ENCODE results near the gene NLGN1. TPM values are rescaled to one million over a fixed set of nuclear protein-coding genes. Genes with fewer than 3 reads are reported as not detected.

NLGN1 gene
- total RNA-seq, 1 experiment from 2014 or later = not detected

- RAD21 ChIA-PET (ENCODE audit: low non-redundant PET in 1 of 2, low total read pairs in 2 of 2, uncharacterized antibody in 2 of 2, unreplicated experiment in 2 of 2) = no interaction called here
- no peak for ATAC-seq
- POLR2A ChIA-PET = no interaction called here
- Histone ChIP-seq H3K9ac (ENCODE audit: low read length) (no peak overlapping the region), H3K79me2 (ENCODE audit: insufficient read depth, low read length) (no peaks in the 10 kb centered on the region), H3K4me2 (ENCODE audit: low read length) (no peak overlapping the region), H4K20me1 (ENCODE audit: insufficient read depth) (no peaks in the 10 kb centered on the region), H2AFZ (ENCODE audit: low read depth, low read length, poor library complexity, severe bottlenecking) (no peak overlapping the region), H3K4me1 (ENCODE audit: control insufficient read depth in 1 of 2, insufficient read depth in 2 of 2, low read length in 2 of 2) (no peaks in the 10 kb centered on the region), H3K9me3 (ENCODE audit: control insufficient read depth in 1 of 2, insufficient read depth in 1 of 2, low read depth in 1 of 2, low read length in 2 of 2) (peaks cover 0 to 4% of the 10 kb centered on the region in 2 experiments; a peak in 1 of 4 replicates), H3K9me2 (ENCODE audit: insufficient read depth) (no peaks in the 10 kb centered on the region), H3K4me3 (replicated peaks in 1 of 2; ENCODE audit: low read depth in 1 of 2, low read length in 2 of 2) (no peak overlapping the region), H3K36me3 (ENCODE audit: control insufficient read depth in 1 of 2, insufficient read depth in 2 of 2, low read length in 2 of 2) (no peaks in the 10 kb centered on the region), H3K27me3 (ENCODE audit: insufficient read depth, low read length) (no peaks in the 10 kb centered on the region), H3K27ac (ENCODE audit: low read depth, low read length) (no peak overlapping the region)
- CTCF ChIA-PET = no interaction called here
- intact Hi-C loops (cut with micrococcal nuclease) = no loop called here
- DNase-seq (ENCODE audit: low read depth, low spot score) = no peak
- TF ChIP-seq CBX3 (IDR thresholded peaks at IDR 0.05; ENCODE audit: low read depth) = no peak
- TF ChIP-seq CTCF (IDR thresholded peaks at IDR 0.05 in 2 of 3, conservative IDR thresholded peaks at IDR 0.05 in 1 of 3; ENCODE audit: borderline replicate concordance in 1 of 3, insufficient read depth in 1 of 3, low read depth in 2 of 3, low read length in 2 of 3) = no peak
- no peak for TF ChIP-seq MAX (IDR thresholded peaks at IDR 0.05)
- no peak for TF ChIP-seq EZH2phosphoT487 (IDR thresholded peaks at IDR 0.05; ENCODE audit: borderline replicate concordance)
- TF ChIP-seq JUND (IDR thresholded peaks at IDR 0.05) = no peak
- no peak for TF ChIP-seq EZH2 (IDR thresholded peaks at IDR 0.05)
- no peak for TF ChIP-seq SIN3A (IDR thresholded peaks at IDR 0.05; ENCODE audit: low read depth)
- no peak for TF ChIP-seq POLR2A (IDR thresholded peaks at IDR 0.05; ENCODE audit: borderline replicate concordance, extremely low read depth, insufficient read depth, insufficient read length)
- no peak for TF ChIP-seq EGR1 (IDR thresholded peaks at IDR 0.05; ENCODE audit: low read depth)
- no TSS peak for BruUV-seq (replicated peaks)
Observed at GRCh38 chr3:174162550-174162949, 765.0 kb downstream of the NLGN1 start.

- ChIA-PET CTCF (no interaction called here), POLR2A (no interaction called here), RAD21 (ENCODE audit: low non-redundant PET in 1 of 2, low total read pairs in 2 of 2, uncharacterized antibody in 2 of 2, unreplicated experiment in 2 of 2) (no interaction called here)
- H3K27ac ChIP-seq (ENCODE audit: low read depth, low read length) = no peak overlapping the region
- no TSS peak for BruUV-seq (replicated peaks)
- H3K4me2 ChIP-seq (ENCODE audit: low read length) = no peak overlapping the region
- ATAC-seq (no peak), DNase-seq (ENCODE audit: low read depth, low spot score) (no peak)
- intact Hi-C loops (cut with micrococcal nuclease) = no loop called here
- H3K36me3 ChIP-seq (ENCODE audit: control insufficient read depth in 1 of 2, insufficient read depth in 2 of 2, low read length in 2 of 2) = no peaks in the 10 kb centered on the region
- H3K79me2 ChIP-seq (ENCODE audit: insufficient read depth, low read length) = no peaks in the 10 kb centered on the region
- H3K9me2 ChIP-seq (ENCODE audit: insufficient read depth) = no peaks in the 10 kb centered on the region
- H3K4me3 ChIP-seq (replicated peaks in 1 of 2; ENCODE audit: low read depth in 1 of 2, low read length in 2 of 2) = no peak overlapping the region
- peaks cover 0 to 4% of the 10 kb centered on the region in 2 experiments; a peak in 1 of 4 replicates for H3K9me3 ChIP-seq (ENCODE audit: control insufficient read depth in 1 of 2, insufficient read depth in 1 of 2, low read depth in 1 of 2, low read length in 2 of 2)
- H3K4me1 ChIP-seq (ENCODE audit: control insufficient read depth in 1 of 2, insufficient read depth in 2 of 2, low read length in 2 of 2) = no peaks in the 10 kb centered on the region
- H3K27me3 ChIP-seq (ENCODE audit: insufficient read depth, low read length) = no peaks in the 10 kb centered on the region
- H3K9ac ChIP-seq (ENCODE audit: low read length) = no peak overlapping the region
- no peaks in the 10 kb centered on the region; the same call in 1 of the 2 replicates for H4K20me1 ChIP-seq (ENCODE audit: insufficient read depth)
- no peak overlapping the region for H2AFZ ChIP-seq (ENCODE audit: low read depth, low read length, poor library complexity, severe bottlenecking)
- TF ChIP-seq SRF (IDR thresholded peaks at IDR 0.05; ENCODE audit: low read depth) (no peak), EGR1 (IDR thresholded peaks at IDR 0.05; ENCODE audit: low read depth) (no peak), REST (IDR thresholded peaks at IDR 0.05; ENCODE audit: low read depth) (no peak), CEBPB (IDR thresholded peaks at IDR 0.05; ENCODE audit: low read depth) (no peak), POLR2A (IDR thresholded peaks at IDR 0.05; ENCODE audit: borderline replicate concordance, extremely low read depth, insufficient read depth, insufficient read length) (no peak), ELF1 (IDR thresholded peaks at IDR 0.05; ENCODE audit: borderline replicate concordance, low read depth) (no peak), ZFX (IDR thresholded peaks at IDR 0.05) (no peak), EZH2 (IDR thresholded peaks at IDR 0.05) (no peak)
Observed at GRCh38 chr3:174168026-174168425, 770.5 kb downstream of the NLGN1 start.
